Neutrophil (primary cell): ENCODE data around the gene NT5DC2.

Experiments
- H3K27ac ChIP-seq: fragments of 200-600 bp; sonication (generic); 2 replicates; pipeline ENCODE4 v1.5.1; 2016; ENCODE audit warnings: mild to moderate bottlenecking, moderate library complexity
- H3K27me3 ChIP-seq: fragments of 200-600 bp; sonication (generic); 2 replicates; pipeline ENCODE4 v1.6.0; 2016; ENCODE audit warnings: mild to moderate bottlenecking
- H3K36me3 ChIP-seq: fragments of 200-600 bp; sonication (generic); 2 replicates; pipeline ENCODE4 v1.5.1; 2017
- H3K4me1 ChIP-seq, 2 experiments: fragments of 200-600 bp in 1 of 2; sonication (generic) in 1 of 2; 1 replicate in 1 of 2; 2 replicates in 1 of 2; pipeline versions ENCODE4 v1.5.1 to v1.6.1; 2013 to 2016; ENCODE audit warnings: low read depth in 1 of 2, low read length in 1 of 2, mild to moderate bottlenecking in 1 of 2, moderate library complexity in 1 of 2; ENCODE audit not compliant: control insufficient read depth in 1 of 2, insufficient read depth in 1 of 2
- H3K4me3 ChIP-seq, 2 experiments: fragments of 200-600 bp in 1 of 2; sonication (generic) in 1 of 2; 1 replicate in 1 of 2; 2 replicates in 1 of 2; pipeline ENCODE4 v1.5.1; 2013 to 2016; ENCODE audit warnings: low read depth in 1 of 2, low read length in 1 of 2, mild to moderate bottlenecking in 1 of 2, moderate library complexity in 1 of 2
- H3K9me3 ChIP-seq: fragments of 200-600 bp; sonication (generic); 2 replicates; pipeline ENCODE4 v1.5.1; 2016
- CTCF ChIP-seq: fragments of 200-600 bp; sonication (generic); IDR thresholded peaks from 2 replicates; pipeline ENCODE4 v1.5.1; 2016; ENCODE audit warnings: antibody characterized with exemption

Gene NT5DC2

GRCh38 chr3:52512727-52513126 lies 20.9 kb downstream of the NT5DC2 start:
- Histone ChIP-seq H3K4me3 (no peak overlapping the region), H3K27me3 (peaks cover 17% of the 10 kb centered on the region), H3K36me3 (no peaks in the 10 kb centered on the region), H3K27ac (no peak overlapping the region), H3K9me3 (no peaks in the 10 kb centered on the region), H3K4me1 (no peaks in the 10 kb centered on the region)
- TF ChIP-seq CTCF = no peak

GRCh38 chr3:52512105-52512504 lies 21.6 kb downstream of the NT5DC2 start:
- Histone ChIP-seq H3K4me3 (no peak overlapping the region), H3K27me3 (peaks cover 17% of the 10 kb centered on the region), H3K36me3 (no peaks in the 10 kb centered on the region), H3K27ac (no peak overlapping the region), H3K9me3 (no peaks in the 10 kb centered on the region), H3K4me1 (no peaks in the 10 kb centered on the region)
- TF ChIP-seq CTCF = no peak

DNA sequence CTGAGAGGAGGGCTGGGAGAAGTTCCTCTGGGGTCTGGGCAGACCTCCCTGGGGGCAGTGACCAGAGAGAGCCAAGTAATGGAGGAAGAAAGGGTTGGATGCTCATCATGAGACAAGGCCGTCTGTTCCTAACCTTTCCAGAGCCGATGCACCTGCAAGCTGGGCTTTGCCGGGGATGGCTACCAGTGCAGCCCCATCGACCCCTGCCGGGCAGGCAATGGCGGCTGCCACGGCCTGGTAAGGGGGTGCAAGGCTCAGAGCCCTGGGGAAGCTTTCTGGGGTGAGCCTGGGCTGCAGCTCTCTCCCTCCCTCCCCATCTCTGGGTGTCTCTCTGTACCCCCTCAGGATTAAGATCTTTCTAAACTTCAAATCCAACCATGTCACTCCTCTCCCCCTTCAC lies 22.1 kb downstream of the NT5DC2 start:
- Histone ChIP-seq H3K27me3 (peaks cover 17% of the 10 kb centered on the region), H3K4me1 (no peaks in the 10 kb centered on the region), H3K27ac (no peak overlapping the region), H3K4me3 (no peak overlapping the region), H3K9me3 (no peaks in the 10 kb centered on the region), H3K36me3 (no peaks in the 10 kb centered on the region)
- TF ChIP-seq CTCF = no peak

GRCh38 chr3:52509753-52510328 lies 23.8 kb downstream of the NT5DC2 start:
- no peak for TF ChIP-seq CTCF
- Histone ChIP-seq H3K4me3 (no peak overlapping the region), H3K9me3 (no peaks in the 10 kb centered on the region), H3K4me1 (no peaks in the 10 kb centered on the region), H3K27me3 (peaks cover 20% of the 10 kb centered on the region), H3K27ac (no peak overlapping the region), H3K36me3 (no peaks in the 10 kb centered on the region)

GRCh38 chr3:52507359-52507758 lies 26.3 kb downstream of the NT5DC2 start:
- Histone ChIP-seq H3K36me3 (no peaks in the 10 kb centered on the region), H3K4me1 (no peaks in the 10 kb centered on the region)

More at GRCh38 chr3:52507359-52507758, 26.3 kb downstream of the NT5DC2 start:
- TF ChIP-seq CTCF = no peak
- Histone ChIP-seq H3K4me3 (no peak overlapping the region), H3K9me3 (no peaks in the 10 kb centered on the region), H3K27me3 (peaks cover 36% of the 10 kb centered on the region), H3K27ac (no peak overlapping the region)
